HG03469 (cell line): Measurements from ENCODE around the gene IQCN.
A peak's percentile ranks its signal among the peaks of the same experiment; 100 is the strongest.

Experiments used
- ATAC-seq: cut with Tn5 transposase; IDR thresholded peaks from one replicate; pipeline ENCODE4 v1.9.1; 2021; ENCODE audit warnings: mild to moderate bottlenecking, moderate library complexity, moderate number of reproducible peaks; ENCODE audit not compliant: unreplicated experiment

IQCN gene

DNA sequence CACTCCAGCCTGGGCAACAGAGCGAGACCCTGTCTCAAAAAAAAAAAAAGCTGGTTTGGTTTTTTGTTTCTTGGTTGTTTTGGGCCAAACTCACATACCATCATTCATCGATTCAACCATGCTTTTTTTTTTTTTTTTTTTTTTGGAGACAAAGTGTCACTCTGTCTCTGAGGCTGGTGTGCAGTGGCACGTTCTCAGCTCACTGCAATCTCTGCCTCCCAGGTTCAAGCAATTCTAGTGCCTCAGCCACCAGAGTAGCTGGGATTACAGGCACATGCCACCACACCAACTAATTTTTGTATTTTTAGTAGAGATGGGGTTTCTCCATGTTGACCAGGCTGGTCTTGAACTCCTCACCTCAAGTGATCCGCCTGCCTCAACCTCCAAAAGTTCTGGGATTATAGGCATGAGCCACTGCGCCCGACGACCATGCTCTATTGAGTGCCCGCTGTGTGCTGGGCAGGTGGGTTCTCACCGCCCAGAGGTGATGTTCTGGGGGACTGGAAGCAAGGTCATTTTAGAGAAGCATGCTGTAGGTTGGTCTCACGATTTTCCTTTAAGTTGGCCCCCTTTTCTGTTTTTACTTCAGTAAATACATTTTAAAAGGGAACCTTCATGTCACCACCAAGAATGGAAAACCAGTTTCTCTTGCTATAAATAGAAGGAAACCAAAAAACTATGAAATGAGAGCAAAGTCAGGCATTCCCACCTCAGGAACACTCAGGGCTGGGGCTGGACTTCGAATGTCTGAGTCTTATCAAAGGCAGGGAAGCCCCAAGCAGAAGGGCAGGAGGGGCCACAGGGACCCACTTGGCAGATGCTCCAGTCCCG lies 15.4 kb upstream of the IQCN start:
- no peak for ATAC-seq

DNA sequence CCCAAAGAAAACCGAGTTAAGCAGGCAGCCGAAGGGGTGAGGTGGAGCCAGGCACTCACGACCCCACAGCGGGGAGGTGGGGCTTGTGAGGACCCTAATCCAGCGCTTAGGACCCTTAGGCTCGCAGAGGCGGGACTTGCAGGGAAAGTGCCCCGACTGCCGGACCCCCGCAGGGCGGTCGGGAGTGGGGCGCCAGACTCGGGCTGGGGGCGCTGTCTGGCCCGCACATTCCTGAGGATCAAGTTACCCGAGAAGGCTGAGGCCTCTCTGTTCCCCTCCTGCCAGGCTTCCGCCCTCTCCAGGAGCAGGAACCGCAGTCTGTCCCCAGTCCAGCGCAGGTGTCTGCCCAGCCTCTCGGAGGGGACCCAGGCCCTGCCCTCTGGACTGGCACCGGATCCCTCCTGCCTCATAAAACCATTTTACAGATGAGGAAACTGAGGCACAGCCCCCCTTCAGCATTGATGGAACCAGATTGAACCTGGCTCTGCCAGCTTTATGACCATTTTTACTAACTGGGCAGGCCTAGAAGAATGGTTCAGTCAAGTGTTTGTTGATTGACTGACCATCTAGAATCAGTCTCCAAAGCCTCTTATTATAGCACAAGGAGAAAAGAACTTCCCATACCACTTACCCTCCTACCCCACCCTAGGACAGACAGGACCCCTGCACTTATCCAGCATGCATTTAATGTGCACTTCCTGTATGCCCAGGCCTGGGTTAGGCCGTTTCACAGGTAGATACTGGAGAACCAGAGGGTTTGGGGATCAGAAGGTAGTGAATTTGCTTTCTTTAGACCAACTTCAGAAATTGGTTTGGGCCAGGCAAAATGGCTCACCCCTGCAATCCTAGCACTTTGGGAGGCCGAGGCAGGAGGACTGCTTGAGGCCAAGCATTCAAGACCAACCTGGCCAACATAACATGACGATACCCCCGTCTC lies 13.9 kb upstream of the IQCN start:
- no peak for ATAC-seq

DNA sequence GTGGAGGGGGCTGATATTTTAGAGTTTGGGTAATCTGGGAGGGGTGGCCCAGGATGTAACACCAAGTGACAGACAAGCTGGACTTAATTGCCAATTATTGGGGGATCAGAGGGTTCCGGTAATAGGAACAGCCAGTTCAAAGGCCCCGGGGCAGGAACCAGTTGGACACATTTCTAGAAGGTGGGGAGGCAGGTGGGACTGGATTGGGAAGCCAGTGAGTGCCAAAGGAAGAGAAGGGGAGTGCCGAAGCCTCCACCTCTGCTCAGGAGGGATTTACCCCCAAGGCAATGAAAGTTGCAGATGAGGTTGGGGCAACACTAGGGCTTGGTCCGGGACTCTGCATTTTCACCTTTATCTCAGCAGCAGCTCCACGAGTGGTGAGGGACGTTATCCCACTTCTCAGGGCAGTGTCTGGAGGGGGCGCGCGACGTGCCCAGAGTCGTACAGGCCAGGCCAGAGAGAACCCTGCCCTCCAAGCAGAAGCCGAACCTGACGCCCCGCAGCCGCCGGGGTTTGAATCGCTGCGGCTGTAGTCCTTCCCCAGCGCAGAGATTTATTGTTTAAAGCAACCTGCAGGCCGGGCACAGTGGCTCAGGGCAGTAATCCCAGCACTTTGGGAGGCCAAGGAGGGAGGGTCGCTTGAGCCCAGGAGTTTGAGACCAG lies 12.9 kb upstream of the IQCN start:
- ATAC-seq, result no peak

DNA sequence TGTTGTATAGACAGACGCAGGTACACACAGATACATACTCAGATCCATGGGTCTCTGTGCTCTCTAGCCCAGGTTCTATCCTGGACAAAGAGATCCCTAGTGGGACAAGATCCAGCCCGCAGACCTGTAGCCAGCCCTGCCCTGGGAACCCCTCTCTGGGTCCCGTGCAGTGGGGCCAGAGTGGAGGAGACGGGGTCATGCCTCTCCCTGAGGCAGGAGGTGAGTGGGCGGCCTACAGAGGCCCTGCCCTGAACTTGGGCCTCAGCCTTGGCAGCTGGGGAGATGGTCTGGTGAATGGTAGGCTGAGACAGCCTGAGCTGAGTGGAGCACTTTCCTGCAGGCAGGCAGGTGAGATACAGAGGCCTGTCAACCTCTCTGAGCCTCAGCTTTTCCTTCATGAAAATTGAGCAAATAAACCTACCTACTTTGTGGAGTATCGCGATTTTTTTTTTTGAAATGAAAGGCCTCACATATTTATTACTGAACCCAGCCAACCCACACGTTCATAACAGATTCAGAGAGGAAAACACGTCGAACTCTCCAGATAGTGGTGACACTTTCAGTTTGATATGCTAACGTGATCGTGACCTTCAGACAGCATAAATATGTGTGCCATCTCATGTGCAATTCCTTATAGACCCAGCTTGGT lies 10.6 kb upstream of the IQCN start:
- no peak for ATAC-seq

DNA sequence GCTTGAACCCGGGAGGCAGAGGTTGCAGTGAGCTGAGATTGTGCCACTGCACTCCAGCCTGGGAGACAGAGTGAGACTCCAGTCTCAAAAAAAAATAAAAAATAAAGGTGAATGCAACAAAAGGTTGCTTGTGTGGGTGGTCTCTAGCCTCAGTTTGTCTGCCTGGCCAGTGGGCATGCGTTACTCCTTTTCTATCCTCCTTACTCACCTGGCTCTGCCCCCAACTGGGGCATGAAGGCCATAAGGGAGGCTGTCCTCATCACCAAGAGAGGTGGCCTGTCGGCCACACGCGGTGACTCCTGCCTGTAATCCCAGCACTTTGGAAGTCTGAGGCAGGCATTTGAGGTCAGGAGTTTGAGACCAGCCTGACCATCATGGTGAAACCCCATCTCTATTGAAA lies 9.1 kb upstream of the IQCN start:
- no peak for ATAC-seq

GRCh38 chr19:18282788-18283141 lies 8.5 kb upstream of the IQCN start:
- ATAC-seq, result no peak

DNA sequence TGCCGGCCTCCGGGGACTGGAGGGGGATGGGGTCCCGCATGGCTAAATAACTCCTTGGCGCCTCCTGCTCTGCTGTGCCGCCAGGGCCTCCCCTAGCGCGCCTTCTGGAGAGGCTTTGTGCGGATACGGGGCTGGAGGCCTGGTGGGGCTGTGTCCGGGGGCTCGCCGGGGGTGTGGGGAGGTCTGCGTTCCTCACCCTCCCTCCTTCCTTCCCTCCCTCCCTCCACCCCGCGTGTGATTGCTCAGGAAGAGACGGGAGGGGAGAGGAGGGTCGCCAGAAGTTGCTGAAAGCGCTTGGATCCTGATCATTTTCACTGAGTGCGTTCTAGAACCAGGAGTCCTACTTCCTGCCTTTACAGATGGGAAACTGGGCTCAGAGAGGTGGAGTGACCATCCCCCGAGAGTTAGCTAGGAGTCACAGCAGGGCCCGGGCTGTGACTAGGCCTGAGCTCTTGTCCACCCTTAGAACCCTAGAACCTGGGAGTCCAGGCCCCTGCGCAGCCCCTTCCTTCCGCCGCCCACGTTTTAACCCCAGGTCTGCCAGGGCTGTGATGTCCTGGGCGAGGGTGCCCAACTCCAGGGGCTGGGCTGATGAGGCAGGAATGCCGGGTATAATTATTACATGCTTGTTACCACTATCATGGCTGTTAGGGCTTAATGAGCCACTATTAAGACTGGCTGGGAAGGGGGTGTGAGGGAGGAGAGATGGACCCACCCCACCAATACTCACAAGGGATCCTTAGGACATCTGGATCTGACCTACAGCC lies 8.0 kb upstream of the IQCN start:
- ATAC-seq, result no peak

DNA sequence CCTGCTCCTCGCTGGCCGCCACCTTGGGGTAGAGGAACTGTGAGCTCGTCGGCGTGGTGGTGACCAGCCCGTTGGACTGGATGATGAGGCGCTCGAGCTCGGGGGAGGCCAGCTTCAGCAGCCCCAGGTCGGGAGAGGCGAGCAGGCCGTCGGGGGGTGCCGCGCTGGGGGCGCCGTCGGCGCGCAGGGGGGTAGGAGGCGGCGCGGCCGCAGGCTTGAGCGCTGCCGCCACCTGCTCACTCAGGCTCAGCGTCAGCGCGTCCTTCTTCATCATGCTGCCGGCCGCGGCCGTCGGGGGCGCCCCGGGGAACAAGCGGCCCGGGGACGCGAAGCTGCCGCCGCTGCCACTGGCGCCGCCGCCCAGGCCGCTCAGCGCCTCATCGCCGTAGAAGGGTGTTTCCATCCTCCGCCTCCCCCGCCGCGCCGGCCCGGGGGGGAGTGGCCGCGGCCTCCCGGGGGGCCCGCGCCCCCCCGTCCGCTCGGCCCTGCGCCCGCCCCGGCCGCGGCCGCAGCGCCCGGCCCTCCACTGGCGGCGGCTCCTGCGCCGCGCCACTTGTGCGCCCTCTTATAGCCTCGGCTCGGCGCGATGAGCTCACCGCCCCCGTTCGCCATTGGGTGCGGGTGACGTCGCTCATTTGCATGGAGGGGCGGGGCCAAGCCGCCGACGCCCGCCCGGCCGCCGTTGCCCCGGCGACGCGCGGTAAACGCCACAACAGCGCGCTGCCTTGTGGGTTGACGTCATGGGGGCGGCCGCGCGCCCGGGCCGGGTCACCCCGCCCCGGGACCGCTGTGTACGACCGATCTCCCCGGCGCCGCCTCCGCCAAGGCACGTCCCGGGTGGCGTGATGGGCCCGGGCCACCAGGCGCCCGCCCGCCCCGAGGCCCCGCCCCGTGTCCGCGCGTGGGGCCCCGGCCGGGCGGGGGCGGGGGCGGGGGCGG lies 7.1 kb upstream of the IQCN start, which contains the start of gene JUND:
Gene JUND, minus strand, starts transcription at position 541 of the 939 bp plus-strand sequence. Its CDS starts 138 bp downstream, at position 403.
- peak; percentile 47 for ATAC-seq

DNA sequence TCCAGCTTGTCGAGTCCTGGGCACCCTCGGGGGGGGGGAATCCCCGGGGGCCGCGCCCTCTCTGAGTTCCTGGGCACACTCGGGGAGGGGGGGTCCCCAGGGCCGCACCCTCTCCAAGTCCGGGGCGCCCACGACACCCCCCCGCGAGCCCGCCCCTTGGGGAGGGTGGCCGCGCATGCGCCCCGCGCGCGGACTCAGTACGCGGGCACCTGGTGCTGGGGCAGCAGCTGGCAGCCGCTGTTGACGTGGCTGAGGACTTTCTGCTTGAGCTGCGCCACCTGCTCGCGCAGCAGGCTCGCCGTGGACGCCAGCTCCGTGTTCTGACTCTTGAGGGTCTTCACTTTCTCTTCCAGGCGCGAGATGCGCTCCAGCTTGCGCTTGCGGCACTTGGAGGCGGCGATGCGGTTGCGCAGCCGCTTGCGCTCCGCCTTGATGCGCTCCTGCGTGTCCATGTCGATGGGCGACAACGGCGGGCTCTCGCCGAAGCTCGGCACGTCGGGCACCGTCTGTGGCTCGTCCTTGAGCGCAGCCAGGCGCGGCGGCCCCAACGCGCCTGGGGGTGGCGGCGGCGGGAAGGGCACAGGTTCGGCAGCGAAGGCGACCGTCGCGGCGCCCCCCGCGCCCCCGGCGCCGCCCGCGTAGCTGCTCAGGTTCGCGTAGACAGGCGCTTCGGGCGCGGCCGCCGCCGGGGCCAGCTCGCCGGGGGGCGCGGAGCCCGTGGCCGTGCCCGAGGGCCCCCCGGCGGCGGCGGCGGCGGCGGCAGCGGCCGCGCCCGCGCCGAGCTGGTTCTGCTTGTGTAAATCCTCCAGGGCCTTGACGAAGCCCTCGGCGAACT lies 6.2 kb upstream of the IQCN start:
- ATAC-seq, result no peak

DNA sequence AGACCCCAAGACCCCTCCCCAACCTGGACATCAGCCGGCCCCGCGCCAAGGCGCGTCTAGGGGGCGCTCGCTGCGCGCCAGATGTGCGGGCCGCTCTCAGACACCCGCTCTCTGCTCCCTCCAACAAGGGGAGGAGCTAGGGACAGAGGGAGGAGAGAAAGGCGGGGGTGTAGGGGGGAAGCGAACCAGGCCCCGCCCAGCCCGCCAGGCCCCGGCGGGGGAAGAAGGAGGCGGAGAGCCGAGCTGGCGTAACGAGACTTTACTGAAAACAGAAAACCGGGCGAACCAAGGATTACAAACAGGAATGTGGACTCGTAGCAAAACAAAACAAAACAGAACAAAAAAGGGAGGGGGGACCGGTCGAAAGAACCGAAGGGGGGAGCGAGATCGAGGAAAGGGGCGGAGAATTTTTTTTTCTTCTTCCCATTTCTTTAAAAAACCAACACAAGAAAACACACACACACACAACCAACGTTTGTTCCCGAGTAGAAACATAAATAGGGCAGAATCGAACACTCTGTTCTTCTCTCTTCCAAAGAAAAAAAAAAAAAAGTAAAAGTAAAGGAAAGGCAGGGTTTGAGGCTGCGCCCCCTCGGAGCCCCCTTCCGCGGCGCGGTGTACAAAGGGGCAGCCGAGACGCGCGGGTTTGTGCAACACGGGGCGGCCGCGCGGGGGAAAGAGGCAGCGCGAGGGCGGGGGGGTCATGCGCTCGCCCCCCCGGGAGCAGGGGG lies 5.4 kb upstream of the IQCN start:
- no peak for ATAC-seq

DNA sequence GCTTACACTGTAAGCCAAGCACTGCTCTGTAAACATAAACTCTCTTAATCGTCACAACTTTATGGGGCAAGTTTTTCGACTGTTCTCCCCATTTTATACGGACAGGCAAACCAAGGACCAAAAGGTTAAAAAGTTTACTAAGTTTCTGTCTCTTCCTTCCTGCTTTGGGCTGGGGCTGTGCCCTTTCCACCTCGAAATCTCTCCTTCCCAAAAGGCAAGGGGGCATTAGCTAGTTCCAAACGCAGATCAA lies 4.9 kb upstream of the IQCN start:
- no peak for ATAC-seq

- no peak for ATAC-seq
These were observed 4.4 kb upstream of the IQCN start for GRCh38 chr19:18278521-18279265.

DNA sequence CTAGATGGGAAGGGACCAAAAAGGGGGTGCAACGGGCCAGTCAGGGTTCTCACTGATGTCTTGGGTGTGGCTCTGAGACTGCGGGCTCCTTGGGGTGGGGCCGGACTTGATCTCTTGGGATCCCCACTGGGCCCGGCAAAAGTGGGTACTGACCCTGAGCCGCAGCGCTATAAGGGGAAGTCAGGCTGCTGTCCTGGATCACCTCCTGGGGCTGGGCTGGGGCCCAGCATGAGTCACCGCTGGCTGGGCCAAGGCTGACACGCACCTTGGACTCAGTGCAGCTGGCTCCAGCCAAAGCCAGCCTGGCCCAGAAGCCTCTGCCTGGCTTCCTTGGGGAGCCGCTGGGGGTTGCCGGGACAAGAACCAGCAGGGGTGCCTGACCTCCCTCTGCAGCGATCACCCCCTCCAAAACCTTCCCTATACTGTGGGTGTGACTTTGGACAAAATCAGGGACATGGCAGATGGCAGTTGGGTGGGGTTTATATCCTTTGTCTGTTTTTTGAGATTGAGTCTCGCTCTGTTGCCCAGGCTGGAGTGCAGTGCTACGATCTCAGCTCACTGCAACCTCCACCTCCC lies 617 bp upstream of the IQCN start:
- ATAC-seq, result no peak

DNA sequence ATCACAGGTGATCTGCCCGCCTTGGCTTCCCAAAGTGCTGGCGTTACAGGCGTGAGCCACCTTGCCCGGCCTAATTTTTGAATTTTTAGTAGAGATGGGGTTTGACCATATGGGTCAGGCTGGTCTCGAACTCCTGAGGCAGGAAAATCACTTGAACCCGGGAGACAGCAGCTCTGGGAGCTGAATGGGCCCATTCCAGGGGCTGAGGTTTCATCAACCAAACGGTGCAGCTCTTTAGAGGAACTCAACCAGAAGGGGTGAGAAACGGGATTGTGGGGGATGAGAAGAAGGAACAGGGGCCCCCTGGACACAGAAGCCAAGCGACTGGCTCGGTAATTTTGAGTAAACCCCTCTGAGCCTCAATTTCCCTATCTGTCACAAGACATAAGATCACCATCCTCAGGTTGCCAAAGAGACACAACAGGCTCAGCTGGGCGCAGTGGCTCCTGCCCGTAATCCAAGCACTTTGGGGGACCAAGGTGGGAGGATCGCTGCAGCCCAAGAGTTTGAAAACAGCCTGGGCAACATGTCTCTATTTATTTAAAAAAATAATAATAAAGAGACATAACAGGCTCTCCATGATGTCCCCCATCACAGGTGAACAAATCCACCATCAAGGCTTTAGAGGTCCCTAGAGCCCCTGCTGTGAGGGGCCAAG lies 562 bp downstream of the IQCN start:
- no peak for ATAC-seq

- ATAC-seq, result no peak
These were observed 2.8 kb downstream of the IQCN start for GRCh38 chr19:18271433-18271841.

DNA sequence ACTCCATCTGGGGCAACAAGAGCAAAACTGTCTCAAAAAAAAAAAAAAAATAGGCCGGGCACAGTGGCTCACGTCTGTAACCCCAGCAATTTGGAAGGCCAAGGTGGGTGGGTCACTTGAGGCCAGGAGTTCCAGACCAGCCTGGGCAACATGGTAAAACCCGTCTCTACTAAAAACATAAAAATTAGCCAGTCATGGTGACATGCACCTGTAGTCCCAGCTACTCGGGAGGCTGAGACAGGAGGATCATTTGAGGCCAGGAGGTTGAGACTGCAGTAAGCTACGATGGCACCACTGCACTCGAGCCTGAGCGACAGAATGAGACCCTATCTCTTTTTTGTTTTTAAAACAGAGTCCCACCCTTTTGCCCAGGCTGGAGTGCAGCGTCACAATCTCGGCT lies 3.9 kb downstream of the IQCN start:
- no peak for ATAC-seq
